Measurements from ENCODE around the gene NOD1.
"Not testable (repeated sequence)": the region's sequence is repeated elsewhere in the genome, so short reads cannot be mapped to it uniquely, and the experiment has no call there.

Gene NOD1

GRCh38 chr7:30423788-30424505 is 54.6 kb downstream of the NOD1 start:
- in situ Hi-C loops (cut with HindIII; ENCODE audit: low sequenced_read_pairs): no loop called here

- in situ Hi-C loops (cut with HindIII; ENCODE audit: low sequenced_read_pairs): no loop called here
These were observed 55.7 kb downstream of the NOD1 start for GRCh38 chr7:30422922-30423321.

DNA sequence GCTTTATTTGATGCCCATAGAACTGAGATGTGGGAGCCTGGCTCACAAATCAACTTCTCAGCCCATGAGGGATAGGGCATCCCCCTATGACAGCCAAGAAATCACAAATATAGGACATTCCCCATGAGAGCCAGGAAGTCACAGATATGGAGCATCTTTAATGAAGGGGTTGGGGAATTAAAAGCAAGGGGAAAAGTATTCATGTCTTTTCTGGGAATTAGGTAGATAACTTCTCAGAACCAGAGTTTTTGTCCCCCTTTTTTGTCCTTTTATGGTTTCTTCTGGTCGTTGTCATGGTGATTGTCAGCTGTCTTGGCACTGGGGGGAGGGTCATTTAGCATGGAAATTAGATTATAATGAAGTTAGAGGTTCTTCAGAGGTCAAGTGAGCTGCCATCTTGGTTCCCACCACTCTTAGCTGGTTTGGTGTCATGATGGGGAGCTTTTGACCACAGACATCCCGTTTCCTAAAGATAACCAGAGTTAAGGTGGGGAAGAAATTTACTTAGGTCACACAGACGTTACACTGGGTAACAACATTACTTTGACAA is 56.9 kb downstream of the NOD1 start:
- in situ Hi-C loops (cut with HindIII; ENCODE audit: low sequenced_read_pairs): no loop called here

- in situ Hi-C loops (cut with HindIII; ENCODE audit: low sequenced_read_pairs): no loop called here
These were observed 57.9 kb downstream of the NOD1 start for GRCh38 chr7:30420662-30421061.

DNA sequence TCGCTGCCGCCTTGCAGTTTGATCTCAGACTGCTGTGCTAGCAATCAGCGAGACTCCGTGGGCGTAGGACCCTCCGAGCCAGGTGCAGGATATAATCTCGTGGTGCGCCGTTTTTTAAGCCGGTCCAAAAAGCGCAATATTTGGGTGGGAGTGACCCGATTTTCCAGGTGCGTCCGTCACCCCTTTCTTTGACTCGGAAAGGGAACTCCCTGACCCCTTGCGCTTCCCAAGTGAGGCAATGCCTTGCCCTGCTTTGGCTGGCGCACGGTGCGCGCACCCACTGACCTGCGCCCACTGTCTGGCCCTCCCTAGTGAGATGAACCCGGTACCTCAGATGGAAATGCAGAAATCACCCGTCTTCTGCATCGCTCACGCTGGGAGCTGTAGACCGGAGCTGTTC is 58.5 kb downstream of the NOD1 start:
- in situ Hi-C loops (cut with HindIII; ENCODE audit: low sequenced_read_pairs): not testable (repeated sequence)

DNA sequence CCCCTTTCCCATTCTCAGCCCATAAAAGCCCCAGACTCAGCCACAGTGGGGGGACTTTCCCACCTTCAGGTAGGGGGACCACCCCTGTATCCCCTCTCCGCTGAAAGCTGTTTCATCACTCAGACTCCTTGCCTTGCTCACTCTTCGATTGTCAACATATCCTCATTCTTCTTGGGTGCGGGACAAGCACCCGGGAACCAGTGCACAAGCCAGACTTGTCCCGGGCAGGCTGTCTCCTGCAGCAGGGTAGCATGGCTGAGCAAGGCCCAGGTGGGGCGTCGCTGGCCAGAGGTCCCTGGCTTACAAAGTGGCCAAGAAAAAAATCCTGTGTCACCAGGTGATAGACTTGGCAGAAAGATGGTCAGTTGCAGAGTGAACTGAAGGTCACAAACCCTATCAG is 64.7 kb downstream of the NOD1 start:
- in situ Hi-C loops (cut with HindIII; ENCODE audit: low sequenced_read_pairs): no loop called here

DNA sequence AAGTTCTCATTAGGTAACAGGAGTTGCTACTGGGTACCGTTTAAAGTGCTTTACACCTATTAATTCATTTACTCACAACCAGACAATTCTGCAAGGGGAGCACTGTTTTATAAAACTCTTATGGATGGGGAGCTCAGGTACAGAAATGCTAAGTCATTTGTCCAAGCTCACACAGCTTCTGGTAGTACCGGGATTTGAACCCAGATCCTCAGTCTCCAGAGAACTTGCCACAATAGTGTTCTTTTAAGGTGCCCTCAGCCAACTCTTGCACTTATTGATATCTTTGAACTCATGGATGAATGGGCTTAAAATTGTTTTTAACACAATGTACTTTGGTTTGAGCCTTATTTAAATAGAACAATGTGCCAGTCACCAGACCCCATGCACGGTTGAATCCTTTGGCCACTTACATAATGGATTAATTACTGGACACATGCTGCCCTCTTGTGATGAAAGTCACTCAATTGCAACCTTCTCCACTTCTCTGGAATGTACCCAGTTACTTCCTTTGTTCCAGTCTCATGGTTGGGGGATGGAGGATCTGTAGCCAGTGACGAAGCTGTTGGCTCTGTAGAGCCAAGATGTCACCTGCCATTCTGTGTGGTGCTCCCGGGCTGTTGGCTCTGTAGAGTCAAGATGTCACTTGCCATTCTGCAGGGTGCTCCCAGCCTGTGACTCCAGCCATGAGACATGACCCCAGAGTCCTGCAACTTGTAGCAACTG is 65.6 kb downstream of the NOD1 start:
- in situ Hi-C loops (cut with HindIII; ENCODE audit: low sequenced_read_pairs): no loop called here

- in situ Hi-C loops (cut with HindIII; ENCODE audit: low sequenced_read_pairs): no loop called here
These were observed 66.7 kb downstream of the NOD1 start for GRCh38 chr7:30411897-30412296.

DNA sequence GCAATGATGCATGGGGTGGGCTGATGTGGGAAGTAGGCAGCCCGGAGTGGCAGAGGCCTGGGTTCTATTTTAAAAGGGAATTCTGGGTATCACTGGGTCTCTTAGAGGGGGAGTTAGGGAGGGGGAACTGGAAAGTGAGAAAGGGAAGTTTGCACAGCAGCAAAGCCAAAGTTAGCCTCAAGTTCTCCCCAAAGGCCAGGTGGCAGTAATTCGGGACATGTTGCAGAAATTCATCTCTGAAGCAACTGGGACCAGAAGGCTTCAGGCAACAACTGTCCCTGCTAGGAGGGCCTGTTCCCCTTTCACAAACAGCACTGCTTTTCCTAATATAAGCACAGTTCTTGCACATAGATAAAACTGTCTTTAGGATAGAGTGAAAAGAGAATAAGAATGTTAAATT is 67.4 kb downstream of the NOD1 start:
- in situ Hi-C loops (cut with HindIII; ENCODE audit: low sequenced_read_pairs): no loop called here

DNA sequence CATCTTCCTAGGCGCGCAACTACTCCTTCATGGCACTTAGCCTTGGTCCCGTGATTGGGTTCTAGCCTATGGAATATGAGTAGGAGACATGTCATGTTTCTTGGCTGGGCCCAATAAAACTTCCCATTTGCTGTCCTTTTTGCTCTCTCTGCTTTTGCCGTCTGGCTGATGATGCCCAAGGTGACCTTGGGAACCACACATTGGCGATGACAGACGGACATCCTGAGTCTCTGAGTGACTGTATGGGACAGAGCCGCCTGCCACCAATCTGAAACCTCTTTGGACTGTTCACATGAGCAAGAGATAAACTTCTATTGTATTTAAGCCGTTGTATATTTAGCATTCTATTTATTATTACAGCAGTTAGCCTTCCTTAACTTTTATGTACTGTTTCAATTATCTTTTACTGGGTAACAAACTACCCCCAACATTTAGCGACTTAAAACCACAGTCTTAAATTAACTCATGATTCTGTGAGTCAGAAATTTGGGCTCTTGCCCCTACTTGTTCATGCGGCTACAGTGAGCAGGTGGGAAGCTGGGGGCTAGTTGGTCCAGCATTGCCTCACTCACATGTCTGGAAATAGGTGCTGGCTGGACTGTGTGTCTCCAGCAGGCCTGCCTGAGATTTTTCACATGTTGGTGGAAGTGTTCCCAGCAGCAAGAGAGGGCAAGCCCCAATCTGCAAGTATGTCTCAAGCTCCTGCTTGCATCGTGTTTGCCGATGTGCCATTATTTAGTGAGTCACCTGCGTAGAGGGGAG is 71.7 kb downstream of the NOD1 start:
- in situ Hi-C loops (cut with HindIII; ENCODE audit: low sequenced_read_pairs): no loop called here

DNA sequence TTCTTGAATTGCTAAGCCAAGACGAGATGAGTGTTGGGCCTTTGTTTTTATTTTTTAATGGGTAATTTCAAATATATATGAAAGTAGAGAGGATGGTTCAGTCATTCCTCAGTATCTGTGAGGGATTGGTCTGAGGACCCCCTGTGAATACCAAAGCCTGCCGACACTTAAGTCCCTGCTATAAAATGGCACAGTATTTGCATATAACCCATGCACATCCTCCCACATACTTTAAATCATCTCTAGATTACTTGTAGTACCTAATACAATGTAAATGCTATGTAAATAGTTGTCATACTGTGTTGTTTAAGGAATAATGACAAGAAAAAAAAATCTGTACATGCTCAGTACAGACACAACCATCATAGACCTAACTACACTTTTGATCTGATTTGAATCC is 73.4 kb downstream of the NOD1 start:
- in situ Hi-C loops (cut with HindIII; ENCODE audit: low sequenced_read_pairs): no loop called here

GRCh38 chr7:30403477-30403876 is 75.1 kb downstream of the NOD1 start:
- in situ Hi-C loops (cut with HindIII; ENCODE audit: low sequenced_read_pairs): no loop called here

- in situ Hi-C loops (cut with HindIII; ENCODE audit: low sequenced_read_pairs): no loop called here
These were observed 82.2 kb downstream of the NOD1 start for GRCh38 chr7:30396389-30396788.

DNA sequence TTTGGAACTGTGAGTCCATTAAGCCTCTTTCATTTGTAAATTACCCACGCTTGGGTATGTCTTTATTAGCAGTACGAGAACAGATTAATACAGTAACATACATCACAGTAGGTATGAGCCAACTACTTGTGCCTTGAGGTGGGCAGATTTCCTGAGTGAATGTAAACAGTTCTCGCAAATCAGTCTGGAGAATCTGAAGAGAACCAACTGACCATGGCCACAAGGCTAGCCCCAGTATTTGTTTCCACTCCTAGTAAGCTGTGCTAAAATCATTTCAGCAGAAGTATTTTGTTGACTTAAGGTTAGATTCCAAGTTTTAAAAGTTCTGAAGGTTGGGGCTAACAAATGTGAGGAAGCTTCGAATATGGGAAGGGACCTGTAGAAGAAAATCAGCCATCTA is 82.9 kb downstream of the NOD1 start:
- in situ Hi-C loops (cut with HindIII; ENCODE audit: low sequenced_read_pairs): no loop called here

DNA sequence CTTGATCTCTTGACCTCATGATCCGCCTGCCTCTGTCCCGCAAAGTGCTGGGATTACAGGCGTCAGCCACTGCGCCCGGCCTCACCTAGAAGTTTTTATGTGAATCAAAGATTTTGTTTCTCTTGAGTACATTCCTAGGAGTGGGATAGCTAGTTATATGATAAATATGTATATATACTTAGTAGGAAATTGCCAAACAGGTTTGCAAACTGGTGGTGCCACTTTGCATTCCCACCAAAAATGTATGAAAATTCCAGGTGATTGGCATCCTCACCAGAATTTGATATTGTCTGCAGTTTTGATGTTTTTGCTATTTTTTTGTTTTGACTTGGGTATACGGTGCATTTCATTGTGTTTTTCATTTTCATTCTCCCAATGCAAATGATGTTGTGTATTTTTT is 86.8 kb downstream of the NOD1 start:
- in situ Hi-C loops (cut with HindIII; ENCODE audit: low sequenced_read_pairs): no loop called here

GRCh38 chr7:30390736-30391636 is 87.6 kb downstream of the NOD1 start:
- in situ Hi-C loops (cut with HindIII; ENCODE audit: low sequenced_read_pairs): no loop called here

- in situ Hi-C loops (cut with HindIII; ENCODE audit: low sequenced_read_pairs): no loop called here
These were observed 88.8 kb downstream of the NOD1 start for GRCh38 chr7:30389791-30390190.

DNA sequence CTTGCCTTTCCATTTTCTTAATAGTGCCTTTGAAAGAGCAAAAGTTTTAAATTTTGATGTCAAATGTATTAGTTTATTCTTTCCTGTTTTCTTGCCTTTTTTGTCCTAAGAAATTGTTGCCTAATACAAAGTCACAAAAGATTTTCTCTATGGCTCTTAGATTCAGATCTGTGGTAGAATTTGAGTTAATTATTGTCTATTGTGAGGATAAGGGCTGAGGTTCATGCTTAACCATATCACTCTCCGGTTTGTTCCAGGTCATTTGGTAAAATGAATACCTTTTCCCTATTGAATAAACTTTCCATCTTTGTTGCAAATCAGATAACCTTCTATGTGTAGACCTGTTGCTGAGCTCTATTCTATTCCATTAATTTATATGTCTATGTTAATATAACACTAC is 96.0 kb downstream of the NOD1 start:
- in situ Hi-C loops (cut with HindIII; ENCODE audit: low sequenced_read_pairs): no loop called here

GRCh38 chr7:30380824-30381223 is 97.8 kb downstream of the NOD1 start:
- in situ Hi-C loops (cut with HindIII; ENCODE audit: low sequenced_read_pairs): not testable (repeated sequence)

- in situ Hi-C loops (cut with HindIII; ENCODE audit: low sequenced_read_pairs): no loop called here
These were observed 98.3 kb downstream of the NOD1 start for GRCh38 chr7:30380294-30380693.

- in situ Hi-C loops (cut with HindIII; ENCODE audit: low sequenced_read_pairs): no loop called here
These were observed 98.8 kb downstream of the NOD1 start for GRCh38 chr7:30379741-30380140.
